Adipocyte (in vitro differentiated cells): ENCODE results near the gene CABP4.
"Not testable (repeated sequence)": the region's sequence is repeated elsewhere in the genome, so short reads cannot be mapped to it uniquely, and the experiment has no call there.

Experiments used
- DNase-seq: peaks from one replicate; pipeline ENCODE4 v3.0.0-alpha.2; 2015; ENCODE audit warnings: low read depth
- H3K27me3 ChIP-seq: replicated peaks from 2 replicates; pipeline ENCODE4 v1.7.0; 2013; ENCODE audit warnings: mild to moderate bottlenecking, low read length, moderate library complexity; ENCODE audit not compliant: control insufficient read depth, insufficient read depth
- H3K36me3 ChIP-seq: 2 replicates; pipeline ENCODE4 v1.7.0; 2013; ENCODE audit warnings: low read length, mild to moderate bottlenecking, moderate library complexity; ENCODE audit not compliant: control insufficient read depth, insufficient read depth, severe bottlenecking
- H3K4me1 ChIP-seq: 2 replicates; pipeline ENCODE4 v1.7.0; 2013; ENCODE audit warnings: mild to moderate bottlenecking, low read length, moderate library complexity; ENCODE audit not compliant: control insufficient read depth, insufficient read depth
- H3K4me3 ChIP-seq: 2 replicates; pipeline ENCODE4 v1.7.0; 2013; ENCODE audit warnings: mild to moderate bottlenecking, low read length, moderate library complexity
- H3K9ac ChIP-seq: 2 replicates; pipeline ENCODE4 v1.7.0; 2013; ENCODE audit warnings: mild to moderate bottlenecking, low read length, moderate library complexity
- H3K9me3 ChIP-seq: 2 replicates; pipeline ENCODE4 v1.7.0; 2013; ENCODE audit warnings: mild to moderate bottlenecking, low read length, moderate library complexity; ENCODE audit not compliant: control insufficient read depth

CABP4 gene

DNA sequence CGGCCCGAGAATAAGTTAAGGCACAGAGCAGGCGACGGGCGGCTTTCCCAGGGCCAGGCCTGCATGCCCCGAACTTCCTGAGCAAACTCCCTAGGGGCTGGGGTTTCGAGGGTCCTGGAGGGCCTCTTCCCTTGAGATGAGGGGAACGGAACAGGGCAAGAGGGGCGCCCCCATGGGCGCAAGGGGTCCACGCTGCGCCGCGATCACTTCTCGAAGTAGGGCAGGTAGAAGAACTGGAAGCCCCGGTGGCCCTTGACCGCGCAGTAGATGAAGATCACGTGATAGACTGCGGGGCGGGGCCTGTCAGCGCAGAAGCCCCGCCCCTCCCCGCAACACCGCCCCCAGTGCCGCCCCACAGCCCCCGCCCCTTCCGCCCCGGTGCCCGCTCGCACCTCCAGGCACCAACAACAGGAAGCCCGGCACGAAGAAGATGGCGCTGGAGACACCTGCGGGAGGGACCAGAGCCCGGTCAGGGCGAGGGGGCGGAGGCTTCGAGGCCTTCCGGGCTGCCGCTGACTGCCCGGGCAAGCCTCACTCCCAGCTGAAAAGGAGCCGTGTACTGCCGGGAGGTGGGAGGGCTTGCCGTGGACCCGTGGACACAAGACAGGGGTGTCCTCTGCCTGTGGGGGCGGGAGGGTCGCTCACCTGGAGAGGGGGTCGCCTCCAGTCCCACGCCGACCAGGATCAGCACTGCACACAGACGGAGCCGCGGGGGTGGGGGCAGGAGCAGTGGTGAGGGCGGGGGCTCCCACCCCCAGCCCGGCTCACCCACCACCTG, 9.4 kb downstream of the CABP4 start:
- peak; percentile 41 for DNase-seq
- Histone ChIP-seq H3K4me1 (peaks cover 10% of the 10 kb centered on the region), H3K9ac (peak overlapping the region; percentile 58), H3K4me3 (peak overlapping the region; percentile 66), H3K36me3 (no peaks in the 10 kb centered on the region), H3K27me3 (no peaks in the 10 kb centered on the region), H3K9me3 (no peaks in the 10 kb centered on the region)

DNA sequence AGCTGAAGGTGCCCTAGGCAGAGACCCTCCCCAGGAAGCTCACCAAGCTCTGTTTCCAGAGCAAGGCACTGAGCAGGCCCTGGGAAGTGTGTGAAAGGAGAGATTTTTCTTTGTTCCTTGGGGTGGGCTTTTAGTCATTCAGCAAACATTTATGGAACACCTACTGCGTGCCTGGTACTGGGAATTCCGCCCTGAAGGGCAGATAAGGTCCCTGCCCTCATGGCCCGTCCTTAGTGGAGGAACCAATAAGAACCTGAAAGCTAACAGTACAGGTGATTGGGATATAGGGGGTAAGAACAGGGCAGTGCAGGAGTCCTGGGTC, 10.0 kb downstream of the CABP4 start:
- peak overlapping the region; percentile 66 for H3K4me3 ChIP-seq
- H3K9me3 ChIP-seq: no peaks in the 10 kb centered on the region
- peaks cover 10% of the 10 kb centered on the region for H3K4me1 ChIP-seq
- no peaks in the 10 kb centered on the region for H3K27me3 ChIP-seq
- peak overlapping the region; percentile 58 for H3K9ac ChIP-seq
- no peaks in the 10 kb centered on the region for H3K36me3 ChIP-seq
- no peak for DNase-seq

DNA sequence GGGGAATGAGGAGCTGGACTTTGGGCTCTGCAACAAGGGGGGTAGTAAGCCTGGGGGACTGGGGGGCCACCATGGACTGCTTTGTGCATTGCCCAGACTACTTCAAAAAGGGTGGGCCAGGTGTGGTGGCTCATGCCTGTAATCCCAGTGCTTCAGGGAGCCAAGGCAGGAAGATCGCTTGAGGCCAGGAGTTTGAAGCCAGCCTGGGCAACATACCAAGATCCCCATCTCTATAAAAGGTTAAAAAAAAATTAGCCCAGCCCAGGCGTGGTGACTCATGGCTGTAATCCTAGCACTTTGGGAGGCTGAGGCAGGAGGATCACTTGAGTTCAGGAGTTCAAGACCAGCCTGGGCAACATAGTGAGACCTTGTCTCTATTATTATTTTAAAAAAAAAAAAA, 10.4 kb downstream of the CABP4 start:
- not testable (repeated sequence) for H3K4me3 ChIP-seq, DNase-seq, H3K9ac ChIP-seq, H3K4me1 ChIP-seq, H3K9me3 ChIP-seq, H3K36me3 ChIP-seq, H3K27me3 ChIP-seq

DNA sequence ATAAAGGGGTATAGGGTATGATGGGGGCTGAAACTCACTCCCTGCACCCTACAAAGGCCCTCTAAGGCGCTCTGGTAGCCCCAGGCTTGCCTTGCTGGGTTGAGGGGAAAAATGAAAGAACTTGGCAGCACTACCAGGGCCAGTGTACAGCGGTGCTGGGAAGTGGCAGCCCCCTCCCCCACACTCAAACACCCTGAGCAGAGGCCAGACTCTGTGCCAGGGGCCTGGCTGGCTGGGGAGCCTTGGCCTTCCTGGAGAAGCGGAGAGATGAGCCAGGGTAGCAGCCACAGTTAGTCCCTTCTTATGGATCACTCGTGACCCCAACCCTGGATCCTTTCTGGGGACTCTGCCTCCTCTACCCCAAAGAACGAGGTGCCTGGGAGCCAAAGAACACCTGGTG, 11.2 kb downstream of the CABP4 start:
- Histone ChIP-seq H3K4me3 (no peak overlapping the region), H3K9me3 (no peaks in the 10 kb centered on the region), H3K36me3 (no peaks in the 10 kb centered on the region), H3K4me1 (peaks cover 10% of the 10 kb centered on the region), H3K27me3 (no peaks in the 10 kb centered on the region), H3K9ac (no peak overlapping the region)
- no peak for DNase-seq

DNA sequence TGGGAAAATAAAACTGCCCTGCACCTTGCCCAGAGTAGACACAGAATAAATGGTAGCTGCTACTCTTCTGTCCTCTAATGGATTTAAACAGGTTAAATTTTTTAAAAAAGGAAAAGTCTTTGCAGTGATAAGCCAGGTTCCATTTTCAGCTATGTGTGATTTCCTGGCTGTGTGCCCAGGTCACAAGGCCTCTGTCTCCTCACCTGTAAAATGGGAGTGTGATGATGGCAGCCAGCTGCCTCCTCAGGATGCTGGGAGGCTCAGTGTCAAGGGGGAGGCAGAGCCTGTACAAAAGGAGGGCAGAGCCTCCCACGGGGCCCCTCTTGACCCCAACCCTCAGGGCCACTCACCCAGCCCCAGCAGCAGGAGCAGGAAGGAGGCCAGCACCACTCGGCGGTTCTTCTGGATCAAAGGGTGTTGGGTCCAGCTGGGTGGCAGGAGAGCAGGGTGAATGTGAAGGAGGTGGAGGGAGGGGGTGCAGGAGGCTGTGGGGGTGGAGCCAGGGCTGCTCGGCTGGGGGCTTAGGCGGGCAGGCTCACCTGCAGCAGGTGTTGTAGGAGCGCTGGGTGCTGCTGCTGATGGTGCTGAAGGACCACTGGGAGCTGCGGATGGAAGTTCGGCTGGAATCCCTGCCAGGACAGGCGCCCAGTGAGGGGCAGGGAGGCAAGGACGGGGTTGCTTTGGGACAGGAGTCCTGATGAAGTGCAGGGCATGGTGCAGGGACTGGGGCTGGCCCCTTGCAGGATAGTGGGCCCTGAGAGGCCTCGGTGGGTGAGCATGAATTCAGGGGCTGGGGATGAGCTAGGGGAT, 12.0 kb downstream of the CABP4 start:
- Histone ChIP-seq H3K36me3 (no peaks in the 10 kb centered on the region), H3K4me1 (peaks cover 10% of the 10 kb centered on the region), H3K9ac (peak overlapping the region; percentile 90), H3K9me3 (no peaks in the 10 kb centered on the region), H3K4me3 (no peak overlapping the region), H3K27me3 (no peaks in the 10 kb centered on the region)
- no peak for DNase-seq

DNA sequence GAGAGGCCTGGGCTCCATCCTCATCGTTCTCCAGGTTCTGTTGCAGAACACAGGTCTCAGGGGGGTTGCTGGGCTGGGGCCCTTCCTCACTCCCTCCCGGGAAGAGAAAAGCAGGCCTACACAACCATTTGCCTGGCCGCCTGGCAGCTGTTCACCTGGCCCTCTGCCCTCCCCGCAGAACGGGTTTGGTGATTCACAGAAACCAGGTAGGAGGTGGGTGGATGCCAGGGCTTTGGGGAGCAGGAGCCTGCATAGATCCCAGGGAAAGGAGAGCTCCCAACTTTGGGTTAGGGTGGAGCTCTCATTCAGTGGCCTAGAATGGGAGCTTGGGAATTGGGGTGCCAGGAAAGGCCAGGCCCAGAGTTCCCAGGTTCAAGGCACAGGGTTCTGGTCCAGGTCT, 12.9 kb downstream of the CABP4 start:
- no peaks in the 10 kb centered on the region for H3K9me3 ChIP-seq
- H3K27me3 ChIP-seq: no peaks in the 10 kb centered on the region
- H3K36me3 ChIP-seq: no peaks in the 10 kb centered on the region
- peak; percentile 14 for DNase-seq
- H3K4me3 ChIP-seq: peak overlapping the region; percentile 89
- peaks cover 10% of the 10 kb centered on the region for H3K4me1 ChIP-seq
- H3K9ac ChIP-seq: peak overlapping the region; percentile 90

DNA sequence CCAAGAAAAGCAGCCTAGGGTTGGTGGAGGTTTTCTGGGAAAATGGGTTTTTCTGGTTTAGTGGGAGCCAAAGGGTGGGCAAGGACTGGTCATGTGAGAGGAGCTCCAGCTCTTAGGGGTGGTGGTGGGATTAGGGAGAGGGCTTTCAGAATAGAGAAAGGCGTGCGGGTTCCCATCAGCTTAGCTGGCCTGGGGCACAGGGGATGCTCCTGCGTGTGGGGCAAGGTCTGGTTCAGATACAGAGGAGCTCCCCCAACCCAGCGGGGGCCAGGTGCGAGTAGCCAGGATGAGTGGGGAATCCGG, 13.3 kb downstream of the CABP4 start:
- Histone ChIP-seq H3K36me3 (no peaks in the 10 kb centered on the region), H3K4me3 (peak overlapping the region; percentile 89), H3K27me3 (no peaks in the 10 kb centered on the region), H3K4me1 (peaks cover 10% of the 10 kb centered on the region), H3K9me3 (no peaks in the 10 kb centered on the region), H3K9ac (peak overlapping the region; percentile 90)
- no peak for DNase-seq

DNA sequence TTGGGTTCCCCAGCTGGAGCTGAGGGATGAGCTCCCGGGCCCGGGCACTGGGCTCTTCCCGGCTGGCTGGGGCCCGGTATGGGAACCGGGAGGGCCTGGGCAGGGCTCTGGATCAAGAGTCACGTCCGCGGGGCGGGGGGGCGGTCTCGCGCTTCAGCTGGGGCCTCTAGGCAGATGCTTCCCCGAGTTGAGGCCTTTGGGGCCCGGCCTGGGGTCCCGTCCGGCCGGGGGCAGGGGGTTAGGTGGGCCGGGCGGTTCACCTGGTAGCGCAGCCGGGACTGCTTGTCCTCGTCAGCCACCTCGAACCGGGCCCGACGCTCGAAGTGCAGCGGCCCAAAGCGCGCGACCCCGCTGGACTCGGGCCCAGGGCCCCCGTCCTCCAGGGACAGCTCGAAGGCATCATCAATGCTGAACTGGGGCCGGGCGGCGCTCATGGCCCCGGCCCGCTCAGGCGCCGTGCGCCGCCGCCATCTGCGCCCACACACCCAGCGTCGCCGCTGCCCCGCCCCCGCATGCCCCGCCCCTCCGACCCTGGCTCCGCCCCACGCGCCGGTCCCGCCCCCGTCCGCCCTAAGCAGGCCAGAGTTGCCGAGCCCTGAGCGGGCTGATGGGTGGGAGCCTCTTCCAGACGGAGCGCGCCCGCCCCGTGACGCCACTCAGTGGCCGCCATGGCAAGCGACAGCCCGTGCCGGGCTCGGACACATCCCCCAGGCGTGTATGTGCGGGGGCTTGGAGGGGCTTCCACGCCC, 13.8 kb downstream of the CABP4 start, which contains the start of gene TMEM134:
TMEM134 (minus strand) TSS at position 493 of the 749 bp plus-strand sequence; CDS start at position 434, 59 bp downstream.
- H3K36me3 ChIP-seq: no peaks in the 10 kb centered on the region
- peak; percentile 98 for DNase-seq
- H3K4me3 ChIP-seq: peak within 1 kb of the TSS; percentile 89
- H3K4me1 ChIP-seq: peaks cover 10% of the 10 kb centered on the region
- H3K9ac ChIP-seq: peak within 1 kb of the TSS; percentile 90
- no peaks in the 10 kb centered on the region for H3K9me3 ChIP-seq
- H3K27me3 ChIP-seq: no peaks in the 10 kb centered on the region

DNA sequence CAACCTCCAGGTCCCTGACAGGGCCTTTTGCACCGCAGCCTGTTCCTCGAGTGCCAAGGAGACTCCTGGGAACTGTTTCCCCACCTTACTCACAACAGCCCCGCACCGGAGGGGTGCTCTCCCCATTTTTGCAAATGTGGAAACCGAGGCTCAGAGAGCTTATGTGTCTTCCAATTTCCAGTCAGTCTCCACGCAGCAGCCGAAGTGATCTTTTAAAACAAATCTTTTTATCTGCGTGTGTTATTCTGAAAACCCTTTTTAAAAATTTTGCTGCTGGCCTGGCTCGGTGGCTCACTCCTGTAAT, 14.3 kb downstream of the CABP4 start:
- H3K36me3 ChIP-seq: no peaks in the 10 kb centered on the region

DNA sequence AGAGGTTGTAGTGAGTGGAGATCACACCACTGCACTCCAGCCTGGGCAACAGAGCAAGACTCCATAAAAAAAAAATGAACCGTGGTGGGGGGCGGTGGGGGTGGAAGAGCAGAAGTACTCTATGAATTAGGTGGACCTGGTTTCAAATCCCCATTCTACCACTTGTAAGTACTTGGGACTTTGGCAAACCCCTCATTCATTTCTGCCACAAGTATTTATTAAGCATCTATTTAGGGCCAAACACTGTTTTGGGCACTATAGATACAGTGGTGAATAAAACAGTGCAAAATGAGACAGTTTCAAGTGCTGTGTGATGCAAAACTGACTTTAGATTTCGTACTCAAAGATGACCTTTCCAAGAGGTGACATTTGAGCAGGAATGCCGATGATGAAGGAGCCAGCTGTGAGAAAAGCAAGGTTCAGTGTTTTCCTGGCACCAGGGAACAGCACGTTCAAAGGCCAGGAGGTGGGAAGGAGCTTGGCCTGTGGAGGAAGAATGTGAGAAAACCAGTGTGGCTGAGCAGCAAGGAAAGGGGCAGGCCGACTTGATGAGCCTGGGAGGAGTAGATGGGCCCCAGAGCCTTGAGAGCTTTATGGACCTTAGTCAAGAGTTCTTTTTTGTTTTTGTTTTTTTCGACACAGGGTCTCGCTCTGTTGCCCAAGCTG, 15.3 kb downstream of the CABP4 start:
- no peak overlapping the region for H3K4me3 ChIP-seq
- no peak for DNase-seq
- peaks cover 10% of the 10 kb centered on the region for H3K4me1 ChIP-seq
- H3K9me3 ChIP-seq: no peaks in the 10 kb centered on the region
- no peaks in the 10 kb centered on the region for H3K27me3 ChIP-seq
- no peak overlapping the region for H3K9ac ChIP-seq
- H3K36me3 ChIP-seq: no peaks in the 10 kb centered on the region

More for the DNA sequence above, 14.3 kb downstream of the CABP4 start:
- H3K4me1 ChIP-seq: peaks cover 10% of the 10 kb centered on the region
- peak overlapping the region; percentile 88 for H3K9ac ChIP-seq
- H3K27me3 ChIP-seq: no peaks in the 10 kb centered on the region
- H3K4me3 ChIP-seq: peak overlapping the region; percentile 83
- DNase-seq: no peak
- H3K9me3 ChIP-seq: no peaks in the 10 kb centered on the region

DNA sequence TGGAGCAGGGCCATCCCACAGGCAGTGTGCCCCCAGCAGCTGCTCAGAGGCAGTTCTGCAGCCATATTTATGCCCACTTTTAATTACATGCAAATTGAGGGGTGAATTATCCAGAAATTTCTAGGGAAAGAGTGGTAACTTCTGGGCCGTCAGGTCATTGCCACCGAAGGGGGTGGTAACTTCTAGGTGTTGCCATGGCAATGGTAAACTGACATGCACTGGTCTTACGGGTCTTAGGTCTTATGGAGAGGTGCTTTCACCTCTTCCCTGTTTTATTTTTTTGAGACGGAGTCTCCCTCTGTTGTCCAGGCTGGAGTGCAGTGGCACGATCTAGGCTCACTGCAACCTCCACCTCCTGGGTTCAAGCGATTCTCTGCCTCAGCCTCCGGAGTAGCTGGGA, 17.7 kb downstream of the CABP4 start:
- H3K36me3 ChIP-seq: no peaks in the 10 kb centered on the region
- no peak overlapping the region for H3K4me3 ChIP-seq
- peaks cover 7% of the 10 kb centered on the region for H3K4me1 ChIP-seq
- H3K9ac ChIP-seq: no peak overlapping the region
- no peaks in the 10 kb centered on the region for H3K9me3 ChIP-seq
- DNase-seq: no peak
- no peaks in the 10 kb centered on the region for H3K27me3 ChIP-seq
